PC-9 (cell line): ENCODE results near the gene SCAMP2. TPM values are rescaled to one million over a fixed set of nuclear protein-coding genes. Genes with fewer than 3 reads are reported as not detected.

Experiments
- BruUV-seq: library from RNA; stranded (reverse); fragments of 400-500 nt; replicated peaks from 2 replicates; lab custom pipeline; 2021; lab: Mats Ljungman, UMichigan
- CTCF ChIA-PET: fragments of 300-600 bp; sonication (Branson Sonifier 250); formaldehyde crosslinking; loops from one replicate; lab custom pipeline; 2022; ENCODE audit warnings: antibody characterized with exemption; lab: Charles Lee
- POLR2A ChIA-PET: fragments of 300-600 bp; sonication (Branson Sonifier 250); formaldehyde crosslinking; loops from one replicate; lab custom pipeline; 2022; ENCODE audit warnings: antibody characterized with exemption; ENCODE audit not compliant: unreplicated experiment; lab: Charles Lee
- DNase-seq, 2 experiments: peaks; one replicate each; pipeline versions ENCODE4 v3.0.0 to v3.0.0-alpha.2; 2015 to 2022; ENCODE audit warnings: mixed read lengths in 1 of 2
- H2AFZ ChIP-seq: fragments of 200-600 bp; sonication (generic); 2 replicates; pipeline ENCODE4 v1.8.1; 2017; ENCODE audit warnings: antibody characterized with exemption
- H3F3A ChIP-seq: fragments of 200-600 bp; sonication (generic); 2 replicates; pipeline ENCODE4 v1.8.1; 2017; ENCODE audit warnings: antibody characterized with exemption, mild to moderate bottlenecking, low read depth; ENCODE audit not compliant: insufficient read depth
- H3K27ac ChIP-seq: fragments of 200-600 bp; sonication (generic); 2 replicates; pipeline ENCODE4 v1.6.1; 2016; ENCODE audit warnings: mixed run types
- H3K27me3 ChIP-seq: fragments of 200-600 bp; sonication (generic); 2 replicates; pipeline ENCODE4 v1.6.1; 2016; ENCODE audit warnings: low read depth, mixed run types; ENCODE audit not compliant: insufficient read depth
- H3K36me3 ChIP-seq: fragments of 200-600 bp; sonication (generic); 2 replicates; pipeline ENCODE4 v1.6.1; 2016; ENCODE audit warnings: low read depth, mixed run types
- H3K4me1 ChIP-seq: fragments of 200-600 bp; sonication (generic); replicated peaks from 2 replicates; pipeline ENCODE4 v1.6.1; 2016; ENCODE audit warnings: mixed run types; ENCODE audit not compliant: insufficient read depth
- H3K4me2 ChIP-seq: fragments of 200-600 bp; sonication (generic); 2 replicates; pipeline ENCODE4 v1.6.1; 2017; ENCODE audit warnings: mixed run types
- H3K4me3 ChIP-seq: fragments of 200-600 bp; sonication (generic); 2 replicates; pipeline ENCODE4 v1.6.1; 2016; ENCODE audit warnings: mixed run types
- H3K79me2 ChIP-seq: fragments of 200-600 bp; sonication (generic); 2 replicates; pipeline ENCODE4 v1.6.1; 2017; ENCODE audit warnings: low read depth, mixed run types
- H3K9me2 ChIP-seq: fragments of 200-600 bp; sonication (generic); 2 replicates; pipeline ENCODE4 v1.8.1; 2017; ENCODE audit warnings: mild to moderate bottlenecking; ENCODE audit not compliant: insufficient read depth
- H3K9me3 ChIP-seq: fragments of 200-600 bp; sonication (generic); 2 replicates; pipeline ENCODE4 v1.8.1; 2016; ENCODE audit warnings: low read depth; ENCODE audit not compliant: insufficient read depth
- H4K20me1 ChIP-seq: fragments of 200-600 bp; sonication (generic); 2 replicates; pipeline ENCODE4 v1.8.1; 2017; ENCODE audit not compliant: insufficient read depth
- CTCF ChIP-seq: fragments of 200-600 bp; sonication (generic); conservative IDR thresholded peaks from 2 replicates; pipeline ENCODE4 v1.6.1; 2017; ENCODE audit warnings: mixed run types, antibody characterized with exemption, mild to moderate bottlenecking, moderate library complexity
- EZH2 ChIP-seq: fragments of 200-600 bp; sonication (generic); IDR thresholded peaks from 2 replicates; pipeline ENCODE4 v1.8.0; 2017; ENCODE audit warnings: antibody characterized with exemption, low read depth
- intact Hi-C: fragments of 100-400 bp; cut with micrococcal nuclease; formaldehyde crosslinking; loops from one replicate; pipeline ENCODE4 v1.10.0; 2022; ENCODE audit not compliant: unreplicated experiment
- total RNA-seq: library from RNA; stranded (reverse); gene quantifications from 2 replicates; pipeline ENCODE4 v1.2.3, GENCODE V29; 2021

The SCAMP2 gene
- total RNA-seq, 1 experiment from 2014 or later, result 84.6 TPM

- Histone ChIP-seq H3K27ac (no peak overlapping the region), H3K9me3 (no peaks in the 10 kb centered on the region), H3K27me3 (no peaks in the 10 kb centered on the region), H2AFZ (no peak overlapping the region), H3K4me1 (0 out of 2 replicates have a peak, but pooled peaks cover 8% of the 10 kb centered on the region), H3K4me3 (no peak overlapping the region), H4K20me1 (peaks cover 13% of the 10 kb centered on the region), H3K9me2 (no peaks in the 10 kb centered on the region), H3K79me2 (no peaks in the 10 kb centered on the region), H3F3A (peaks cover 5% of the 10 kb centered on the region; the same call in 1 of the 2 replicates), H3K4me2 (no peak overlapping the region), H3K36me3 (no peaks in the 10 kb centered on the region)
- no peak for TF ChIP-seq EZH2
- TF ChIP-seq CTCF, result no peak
- POLR2A ChIA-PET, result no interaction called here
- CTCF ChIA-PET, result no interaction called here
- intact Hi-C loops, result loop anchor here (1.0 to 2.0 kb wide), 2 partner anchors 18 to 29 kb away; partner anchors contain the start of gene CSK
- no peak for DNase-seq
- BruUV-seq, result no TSS peak
Measured at GRCh38 chr15:74800559-74801094, 72.5 kb downstream of the SCAMP2 start.

DNA sequence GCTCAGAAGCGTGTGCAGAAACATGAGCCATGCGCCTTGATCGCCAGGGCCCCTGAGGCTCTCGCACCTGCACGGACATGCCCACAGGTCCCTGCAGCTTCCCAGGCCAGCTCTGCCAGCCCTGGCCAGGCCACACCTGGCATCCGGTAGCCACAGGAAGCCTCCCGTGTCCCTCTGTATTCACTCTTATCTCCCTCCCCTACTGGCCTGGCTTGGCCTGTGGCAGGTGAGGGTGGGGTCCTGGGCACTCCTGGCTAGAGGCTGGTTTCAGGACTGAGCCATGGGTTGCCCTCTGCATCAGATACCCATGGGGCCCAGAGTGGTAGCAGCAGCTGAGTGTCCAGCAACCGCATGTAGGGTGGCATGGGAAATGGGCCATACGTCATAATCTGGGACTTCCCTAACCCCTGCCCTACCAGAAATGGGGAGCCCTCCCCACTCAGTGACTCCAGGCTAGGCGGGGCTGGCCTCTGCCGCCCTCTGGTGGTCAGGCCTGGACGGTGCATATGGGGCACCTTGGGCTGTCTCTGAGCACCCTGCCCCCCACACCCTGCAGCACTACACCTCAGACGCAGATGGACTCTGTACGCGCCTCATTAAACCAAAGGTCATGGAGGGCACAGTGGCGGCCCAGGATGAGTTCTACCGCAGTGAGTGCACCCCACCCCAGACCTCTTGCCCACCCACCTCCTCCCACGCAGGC, 73.2 kb downstream of the SCAMP2 start:
- Histone ChIP-seq H4K20me1 (peaks cover 13% of the 10 kb centered on the region), H3F3A (peaks cover 5% of the 10 kb centered on the region; the same call in 1 of the 2 replicates), H3K9me3 (no peaks in the 10 kb centered on the region), H3K27ac (no peak overlapping the region), H3K4me1 (0 out of 2 replicates have a peak, but pooled peaks cover 8% of the 10 kb centered on the region), H3K27me3 (no peaks in the 10 kb centered on the region), H3K36me3 (no peaks in the 10 kb centered on the region), H3K79me2 (no peaks in the 10 kb centered on the region), H3K9me2 (no peaks in the 10 kb centered on the region), H2AFZ (no peak overlapping the region), H3K4me3 (no peak overlapping the region), H3K4me2 (no peak overlapping the region)
- ChIA-PET POLR2A (no interaction called here), CTCF (interaction anchor here (0.8 to 1.2 kb wide), 3 partner anchors 17 to 29 kb away, joined by 3 to 5 read pairs (median 3); no protein-coding TSS in a partner anchor)
- peak; percentile 63 to 89 for DNase-seq
- intact Hi-C loops, result loop anchor here (1.0 to 2.0 kb wide), 2 partner anchors 17 to 29 kb away; partner anchors contain the start of gene CSK
- BruUV-seq, result no TSS peak
- TF ChIP-seq EZH2 (no peak), CTCF (peak; percentile 96)

- no TSS peak for BruUV-seq
- H3K9me2 ChIP-seq, result no peaks in the 10 kb centered on the region
- ChIA-PET CTCF (interaction anchor here (0.8 to 1.2 kb wide), 3 partner anchors 16 to 28 kb away, joined by 3 to 5 read pairs (median 3); no protein-coding TSS in a partner anchor), POLR2A (no interaction called here)
- no peaks in the 10 kb centered on the region for H3K27me3 ChIP-seq
- no peaks in the 10 kb centered on the region for H3K9me3 ChIP-seq
- no peak overlapping the region for H3K4me3 ChIP-seq
- no peak for DNase-seq
- no peak overlapping the region for H3K27ac ChIP-seq
- peaks cover 13% of the 10 kb centered on the region for H4K20me1 ChIP-seq
- 0 out of 2 replicates have a peak, but pooled peaks cover 8% of the 10 kb centered on the region for H3K4me1 ChIP-seq
- H3K4me2 ChIP-seq, result no peak overlapping the region
- peaks cover 5% of the 10 kb centered on the region; the same call in 1 of the 2 replicates for H3F3A ChIP-seq
- no peaks in the 10 kb centered on the region for H3K79me2 ChIP-seq
- intact Hi-C loops, result no loop called here
- no peak overlapping the region for H2AFZ ChIP-seq
- no peak for TF ChIP-seq EZH2
- no peak for TF ChIP-seq CTCF
- H3K36me3 ChIP-seq, result no peaks in the 10 kb centered on the region
Measured at GRCh38 chr15:74799255-74799855, 73.8 kb downstream of the SCAMP2 start.
